AG09319 (cell line): Measurements from ENCODE around the gene TFDP1.
"Not testable (repeated sequence)": the region's sequence is repeated elsewhere in the genome, so short reads cannot be mapped to it uniquely, and the experiment has no call there.

Experiments
- DNase-seq: peaks from one replicate; pipeline ENCODE4 v3.0.0-alpha.2; 2010; ENCODE audit warnings: low read depth; ENCODE audit errors: extremely low read depth
- CTCF ChIP-seq: IDR thresholded peaks from 2 replicates; pipeline ENCODE4 v1.5.1; 2011; ENCODE audit warnings: low read depth, mild to moderate bottlenecking, inconsistent platforms, low read length, moderate library complexity

The TFDP1 gene

DNA sequence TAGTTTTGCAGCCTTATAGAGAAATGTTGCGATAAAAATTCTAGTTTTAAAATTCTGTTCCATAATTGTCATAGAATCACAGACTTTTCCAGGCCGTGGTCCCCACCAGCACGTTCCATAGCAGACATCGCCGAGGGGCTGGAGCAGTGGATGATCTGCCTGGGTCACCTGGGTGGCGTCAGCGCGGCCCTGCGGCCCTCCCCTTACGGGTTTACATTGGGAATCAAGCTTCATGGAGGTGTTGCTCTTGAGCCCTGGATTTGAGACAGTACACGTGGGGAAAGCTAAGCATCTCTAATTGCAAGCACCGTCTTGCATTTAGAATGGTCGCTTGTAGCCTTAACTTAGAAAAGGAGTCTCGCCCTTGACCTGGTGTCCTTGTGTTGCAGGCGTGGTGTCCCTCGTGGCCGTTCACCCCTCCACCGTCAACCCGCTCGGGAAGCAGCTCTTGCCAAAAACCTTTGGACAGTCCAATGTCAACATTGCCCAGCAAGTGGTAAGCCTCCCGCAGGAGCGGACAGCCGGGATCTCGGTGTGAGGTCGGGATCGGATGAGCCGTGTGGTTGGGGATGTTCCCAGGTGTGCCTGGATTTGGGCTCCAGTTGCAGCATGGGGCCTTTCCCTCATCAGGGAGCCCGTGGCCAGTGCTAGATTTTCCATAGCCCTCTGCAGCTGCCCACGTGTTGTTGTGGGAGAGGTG lies 38.4 kb downstream of the TFDP1 start:
- no peak for DNase-seq
- no peak for TF ChIP-seq CTCF

- no peak for TF ChIP-seq CTCF
- DNase-seq, result no peak
Measured at GRCh38 chr13:113623491-113624234, 39.1 kb downstream of the TFDP1 start.

- no peak for TF ChIP-seq CTCF
- DNase-seq, result no peak
Measured at GRCh38 chr13:113624235-113624587, 39.7 kb downstream of the TFDP1 start.

DNA sequence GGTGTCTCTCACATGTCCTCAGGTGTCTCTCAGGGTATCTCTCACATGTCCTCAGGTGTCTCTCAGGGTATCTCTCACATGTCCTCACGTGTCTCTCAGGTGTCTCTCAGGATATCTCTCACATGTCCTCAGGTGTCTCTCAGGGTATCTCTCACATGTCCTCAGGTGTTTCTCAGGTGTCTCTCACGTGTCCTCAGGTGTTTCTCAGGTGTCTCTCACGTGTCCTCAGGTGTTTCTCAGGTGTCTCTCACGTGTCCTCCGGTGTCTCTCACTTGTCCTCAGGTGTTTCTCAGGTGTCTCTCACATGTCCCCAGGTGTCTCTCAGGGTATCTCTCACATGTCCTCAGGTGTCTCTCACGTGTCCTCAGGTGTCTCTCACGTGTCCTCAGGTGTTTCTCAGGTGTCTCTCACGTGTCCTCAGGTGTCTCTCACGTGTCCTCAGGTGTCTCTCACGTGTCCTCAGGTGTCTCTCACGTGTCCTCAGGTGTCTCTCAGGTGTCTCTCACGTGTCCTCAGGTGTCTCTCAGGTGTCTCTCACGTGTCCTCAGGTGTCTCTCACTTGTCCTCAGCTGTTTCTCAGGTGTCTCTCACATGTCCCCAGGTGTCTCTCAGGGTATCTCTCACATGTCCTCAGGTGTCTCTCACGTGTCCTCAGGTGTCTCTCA lies 40.2 kb downstream of the TFDP1 start:
- not testable (repeated sequence) for DNase-seq

DNA sequence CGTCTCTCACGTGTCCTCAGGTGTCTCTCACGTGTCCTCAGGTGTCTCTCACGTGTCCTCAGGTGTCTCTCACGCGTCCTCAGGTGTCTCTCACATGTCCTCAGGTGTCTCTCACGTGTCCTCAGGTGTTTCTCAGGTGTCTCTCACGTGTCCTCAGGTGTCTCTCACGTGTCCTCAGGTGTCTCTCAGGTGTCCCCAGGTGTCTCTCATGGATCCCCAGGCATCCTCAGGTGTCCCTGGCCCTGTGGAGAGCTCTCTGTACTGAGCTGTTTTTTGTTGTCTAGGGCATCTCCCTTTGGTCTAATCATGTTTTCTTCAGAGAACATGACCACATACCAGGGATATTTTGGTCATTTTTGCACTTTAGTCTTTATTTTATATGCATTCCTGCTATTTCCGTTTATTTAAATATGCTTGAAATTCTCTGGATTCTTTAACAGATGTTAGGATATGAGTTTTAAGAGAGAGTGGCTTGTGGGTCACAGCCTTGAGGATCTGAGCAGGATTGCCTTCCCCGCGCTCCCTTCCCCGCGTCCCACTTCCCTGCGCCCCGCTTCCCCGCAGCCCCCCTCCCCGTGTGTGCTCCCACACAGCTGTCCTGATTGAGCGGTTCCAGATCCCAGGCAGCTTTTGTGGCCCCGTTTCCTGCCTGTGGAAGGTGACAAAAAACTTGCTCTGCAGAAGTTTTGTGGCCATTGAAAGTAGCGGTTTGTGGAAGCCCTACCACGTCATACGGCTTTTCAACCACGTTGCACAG lies 41.6 kb downstream of the TFDP1 start:
- TF ChIP-seq CTCF, result no peak
- no peak for DNase-seq

GRCh38 chr13:113627136-113627535 lies 42.6 kb downstream of the TFDP1 start:
- DNase-seq, result no peak
- TF ChIP-seq CTCF, result no peak

DNA sequence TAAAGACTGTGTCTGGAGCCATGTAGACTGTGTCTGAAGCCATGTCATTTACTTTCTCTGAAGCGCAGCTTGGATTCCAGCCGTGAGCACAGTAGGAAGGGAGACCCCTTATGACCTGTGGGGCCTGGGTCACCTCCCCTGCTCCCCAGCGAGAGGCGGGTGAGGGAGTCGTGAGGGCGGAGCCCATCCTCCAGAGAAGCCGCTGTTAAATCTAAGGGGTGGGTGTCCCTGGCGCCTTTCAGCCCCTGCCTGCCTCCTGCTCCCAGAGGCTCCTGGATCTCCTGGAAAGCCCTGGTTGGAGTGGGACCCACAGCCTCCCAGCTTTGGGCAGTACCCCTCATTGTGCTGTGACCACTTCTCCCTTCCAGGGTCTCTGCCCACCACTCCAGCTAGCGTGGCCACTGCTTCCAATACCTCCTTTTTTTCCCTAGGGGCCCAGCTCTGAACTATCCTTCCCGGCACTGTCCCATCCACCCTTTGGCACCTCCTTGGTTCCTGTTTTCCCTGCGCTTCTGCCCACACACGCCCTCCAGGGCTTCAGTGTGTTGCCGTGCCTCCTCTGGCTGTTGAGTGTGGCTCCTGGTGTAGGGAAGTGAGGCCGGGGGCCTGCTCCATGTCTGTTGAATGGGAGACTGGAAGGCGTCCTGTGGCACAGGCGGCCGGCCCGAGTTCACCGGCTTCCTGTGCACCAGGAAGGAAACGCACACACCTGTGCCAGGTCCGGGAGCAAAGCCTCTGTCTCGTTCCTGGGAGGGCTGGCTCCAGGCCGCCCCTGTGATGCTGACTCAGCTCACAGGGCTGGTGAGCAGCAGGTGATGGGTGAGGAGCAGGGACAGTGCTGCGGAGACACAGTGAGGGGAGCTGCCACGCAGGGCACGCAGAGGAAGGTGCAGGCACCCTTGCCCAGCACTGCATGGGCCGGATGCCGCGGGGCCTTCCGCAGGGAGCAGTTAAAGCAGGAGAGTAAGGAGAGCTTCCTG lies 44.0 kb downstream of the TFDP1 start:
- no peak for TF ChIP-seq CTCF
- DNase-seq, result no peak
